Endothelial cell of umbilical vein (primary cell): ENCODE data around the gene FALEC.

Experiments
- FOS ChIP-seq: IDR thresholded peaks from 2 replicates; pipeline ENCODE4 v1.6.1; 2011; ENCODE audit warnings: mild to moderate bottlenecking, low read length, moderate library complexity, borderline replicate concordance; ENCODE audit not compliant: insufficient read depth
- JUN ChIP-seq: IDR thresholded peaks from 2 replicates; pipeline ENCODE4 v1.6.1; 2011; ENCODE audit warnings: borderline replicate concordance, low read depth; ENCODE audit not compliant: insufficient read length, insufficient read depth
- MYC ChIP-seq: IDR thresholded peaks from one replicate; pipeline ENCODE4 v1.6.1; 2011; ENCODE audit warnings: mild to moderate bottlenecking, low read depth, low read length
- POLR2A ChIP-seq: IDR thresholded peaks from 2 replicates; pipeline ENCODE4 v1.6.1; 2012; ENCODE audit warnings: low read depth, mild to moderate bottlenecking, control low read depth, low read length
- POLR2AphosphoS5 ChIP-seq: IDR thresholded peaks from 2 replicates; pipeline ENCODE4 v1.6.1; 2012; ENCODE audit warnings: low read depth, mild to moderate bottlenecking, control low read depth, low read length, moderate library complexity; ENCODE audit not compliant: insufficient read depth
- TF ChIP-seq, protein P1 (sequence below): IDR thresholded peaks from 2 replicates; pipeline ENCODE4 v1.6.1; 2011; ENCODE audit not compliant: insufficient read depth, insufficient read length
- TF ChIP-seq, protein P2 (sequence below), 2 donors: IDR thresholded peaks; 1 replicate in 1 of 2; 2 replicates in 1 of 2; pipeline ENCODE4 v1.5.1; 2011; ENCODE audit warnings: low read length in 2 of 2, mild to moderate bottlenecking in 2 of 2, moderate library complexity in 2 of 2, control low read depth in 1 of 2, inconsistent platforms in 1 of 2, low read depth in 1 of 2; ENCODE audit not compliant: insufficient read depth in 1 of 2; ENCODE audit errors: extremely low read depth in 1 of 2

DNA sequence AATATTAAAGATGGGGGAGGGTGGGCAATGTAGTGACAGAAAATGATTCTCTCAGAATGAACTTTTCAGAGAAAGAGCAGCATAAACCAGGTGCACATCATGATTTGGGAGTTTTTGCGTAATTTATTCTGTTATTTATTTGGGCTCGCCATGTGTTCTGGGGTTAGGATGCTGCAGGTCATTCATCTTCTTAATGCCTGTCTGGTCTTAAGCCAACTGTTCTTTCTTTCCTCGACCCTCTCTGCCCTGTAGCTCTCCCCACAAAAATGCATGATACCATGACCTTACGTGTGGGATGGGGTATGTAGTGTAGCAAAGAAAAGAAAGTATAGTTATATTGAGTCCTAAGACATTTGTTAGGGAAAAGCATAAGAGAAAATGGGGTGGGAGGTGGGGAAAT, 40.7 kb upstream of the FALEC start:
- no peak for TF ChIP-seq POLR2AphosphoS5
- no peak for TF ChIP-seq POLR2A
- TF ChIP-seq, protein P1, sequence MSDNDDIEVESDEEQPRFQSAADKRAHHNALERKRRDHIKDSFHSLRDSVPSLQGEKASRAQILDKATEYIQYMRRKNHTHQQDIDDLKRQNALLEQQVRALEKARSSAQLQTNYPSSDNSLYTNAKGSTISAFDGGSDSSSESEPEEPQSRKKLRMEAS, result no peak
- TF ChIP-seq, protein P2, sequence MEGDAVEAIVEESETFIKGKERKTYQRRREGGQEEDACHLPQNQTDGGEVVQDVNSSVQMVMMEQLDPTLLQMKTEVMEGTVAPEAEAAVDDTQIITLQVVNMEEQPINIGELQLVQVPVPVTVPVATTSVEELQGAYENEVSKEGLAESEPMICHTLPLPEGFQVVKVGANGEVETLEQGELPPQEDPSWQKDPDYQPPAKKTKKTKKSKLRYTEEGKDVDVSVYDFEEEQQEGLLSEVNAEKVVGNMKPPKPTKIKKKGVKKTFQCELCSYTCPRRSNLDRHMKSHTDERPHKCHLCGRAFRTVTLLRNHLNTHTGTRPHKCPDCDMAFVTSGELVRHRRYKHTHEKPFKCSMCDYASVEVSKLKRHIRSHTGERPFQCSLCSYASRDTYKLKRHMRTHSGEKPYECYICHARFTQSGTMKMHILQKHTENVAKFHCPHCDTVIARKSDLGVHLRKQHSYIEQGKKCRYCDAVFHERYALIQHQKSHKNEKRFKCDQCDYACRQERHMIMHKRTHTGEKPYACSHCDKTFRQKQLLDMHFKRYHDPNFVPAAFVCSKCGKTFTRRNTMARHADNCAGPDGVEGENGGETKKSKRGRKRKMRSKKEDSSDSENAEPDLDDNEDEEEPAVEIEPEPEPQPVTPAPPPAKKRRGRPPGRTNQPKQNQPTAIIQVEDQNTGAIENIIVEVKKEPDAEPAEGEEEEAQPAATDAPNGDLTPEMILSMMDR (IDR thresholded peaks at IDR 0.05; ENCODE audit: extremely low read depth in 1 of 2, insufficient read depth in 1 of 2, low read depth in 1 of 2, low read length in 2 of 2), result no peak
- TF ChIP-seq MYC, result no peak
- no peak for TF ChIP-seq FOS
- TF ChIP-seq JUN, result no peak
